H9 (cell line): ENCODE results near the gene PDE2A. TPM values are rescaled to one million over a fixed set of nuclear protein-coding genes. Genes with fewer than 3 reads are reported as not detected.

Experiments
- DNase-seq: peaks from one replicate; pipeline ENCODE4 v3.0.0-alpha.2; 2017
- H2AFZ ChIP-seq: one replicate; pipeline ENCODE4 v1.6.1; 2013; ENCODE audit warnings: mild to moderate bottlenecking, low read length, control low read depth, moderate library complexity
- H2AK5ac ChIP-seq: 2 replicates; pipeline ENCODE4 v1.6.1; 2013; ENCODE audit warnings: low read length, control low read depth, mixed read lengths; ENCODE audit not compliant: insufficient read length
- H2BK120ac ChIP-seq: one replicate; pipeline ENCODE4 v1.6.1; 2013; ENCODE audit warnings: low read depth, mild to moderate bottlenecking, low read length, control low read depth, inconsistent platforms; ENCODE audit not compliant: poor library complexity, severe bottlenecking
- H2BK12ac ChIP-seq: 2 replicates; pipeline ENCODE4 v1.6.1; 2013; ENCODE audit warnings: low read length, control low read depth, mixed read lengths, low read depth; ENCODE audit not compliant: insufficient read length
- H2BK15ac ChIP-seq: 2 replicates; pipeline ENCODE4 v1.6.1; 2013; ENCODE audit warnings: low read depth, low read length, control low read depth
- H2BK20ac ChIP-seq: one replicate; pipeline ENCODE4 v1.6.1; 2013; ENCODE audit warnings: low read depth, mild to moderate bottlenecking, low read length, control low read depth, inconsistent platforms; ENCODE audit not compliant: poor library complexity, severe bottlenecking
- H2BK5ac ChIP-seq: 2 replicates; pipeline ENCODE4 v1.6.1; 2013; ENCODE audit warnings: low read length, control low read depth, mixed read lengths; ENCODE audit not compliant: insufficient read length
- H3K14ac ChIP-seq: 2 replicates; pipeline ENCODE4 v1.6.1; 2013; ENCODE audit warnings: low read length, control low read depth; ENCODE audit not compliant: insufficient read depth
- H3K18ac ChIP-seq: 2 replicates; pipeline ENCODE4 v1.6.1; 2013; ENCODE audit warnings: low read depth, mild to moderate bottlenecking, mixed read lengths, low read length, control low read depth; ENCODE audit not compliant: insufficient read length
- H3K23ac ChIP-seq: 2 replicates; pipeline ENCODE4 v1.6.1; 2013; ENCODE audit warnings: low read length, control low read depth, mixed read lengths, low read depth; ENCODE audit not compliant: insufficient read length
- H3K23me2 ChIP-seq: 2 replicates; pipeline ENCODE4 v1.6.1; 2013; ENCODE audit warnings: low read depth, mild to moderate bottlenecking, mixed read lengths, low read length, control low read depth; ENCODE audit not compliant: insufficient read length, poor library complexity, severe bottlenecking
- H3K27ac ChIP-seq: 2 replicates; pipeline ENCODE4 v1.5.1; 2013; ENCODE audit warnings: low read length, control low read depth, mixed read lengths, low read depth; ENCODE audit not compliant: insufficient read length
- H3K27me3 ChIP-seq: 2 replicates; pipeline ENCODE4 v1.6.1; 2013; ENCODE audit warnings: low read length, control low read depth, inconsistent platforms; ENCODE audit not compliant: insufficient read depth
- H3K4ac ChIP-seq: 2 replicates; pipeline ENCODE4 v1.6.1; 2013; ENCODE audit warnings: low read depth, mild to moderate bottlenecking, control low read depth, inconsistent platforms, low read length, moderate library complexity
- H3K4me1 ChIP-seq: 2 replicates; pipeline ENCODE4 v1.6.1; 2013; ENCODE audit warnings: low read length, control low read depth, inconsistent platforms; ENCODE audit not compliant: insufficient read depth
- H3K4me2 ChIP-seq: 2 replicates; pipeline ENCODE4 v1.6.1; 2013; ENCODE audit warnings: low read length, control low read depth, mixed read lengths; ENCODE audit not compliant: insufficient read length, insufficient read depth
- H3K56ac ChIP-seq: 2 replicates; pipeline ENCODE4 v1.6.1; 2013; ENCODE audit warnings: low read depth, mild to moderate bottlenecking, mixed read lengths, low read length, control low read depth; ENCODE audit not compliant: insufficient read length
- H3K79me1 ChIP-seq: 2 replicates; pipeline ENCODE4 v1.6.1; 2013; ENCODE audit warnings: low read depth, mild to moderate bottlenecking, moderate library complexity, low read length, control low read depth, inconsistent platforms; ENCODE audit not compliant: insufficient read depth, poor library complexity, severe bottlenecking
- H3K79me2 ChIP-seq: 2 replicates; pipeline ENCODE4 v1.6.1; 2013; ENCODE audit warnings: low read length, control low read depth, inconsistent platforms; ENCODE audit not compliant: insufficient read depth
- H3K9ac ChIP-seq: 2 replicates; pipeline ENCODE4 v1.6.1; 2013; ENCODE audit warnings: low read length, control low read depth, mixed read lengths; ENCODE audit not compliant: insufficient read length; ENCODE audit errors: extremely low read depth
- H3K9me3 ChIP-seq: one replicate; pipeline ENCODE4 v1.6.1; 2013; ENCODE audit warnings: low read depth, low read length, inconsistent platforms; ENCODE audit not compliant: control insufficient read depth
- H3T11ph ChIP-seq: one replicate; pipeline ENCODE4 v1.6.1; 2013; ENCODE audit warnings: mild to moderate bottlenecking, low read length, control low read depth, inconsistent platforms
- H4K20me1 ChIP-seq: one replicate; pipeline ENCODE4 v1.6.1; 2013; ENCODE audit not compliant: control insufficient read depth, insufficient read length, insufficient read depth
- H4K5ac ChIP-seq: 2 replicates; pipeline ENCODE4 v1.6.1; 2013; ENCODE audit warnings: low read depth, mild to moderate bottlenecking, mixed read lengths, low read length, control low read depth; ENCODE audit not compliant: insufficient read length
- H4K8ac ChIP-seq: replicated peaks from 2 replicates; pipeline ENCODE4 v1.6.1; 2013; ENCODE audit warnings: low read length, control low read depth, mixed read lengths, low read depth; ENCODE audit not compliant: insufficient read length
- H4K91ac ChIP-seq: 2 replicates; pipeline ENCODE4 v1.6.1; 2013; ENCODE audit warnings: low read depth, mild to moderate bottlenecking, moderate library complexity, mixed read lengths, low read length, control low read depth; ENCODE audit not compliant: insufficient read length
- H3K27ac Mint-ChIP-seq, 3 experiments: 2 replicates in 2 of 3; 3 replicates in 1 of 3; pipeline ENCODE4 v1.8.0; 2020 to 2021; ENCODE audit warnings: mixed read lengths in 3 of 3, mild to moderate bottlenecking in 1 of 3, moderate library complexity in 1 of 3
- H3K27me3 Mint-ChIP-seq: 2 replicates; pipeline ENCODE4 v1.8.0; 2021; ENCODE audit warnings: low read depth, mild to moderate bottlenecking, moderate library complexity, mixed read lengths
- H3K36me3 Mint-ChIP-seq, 3 experiments: 2 replicates in 2 of 3; 3 replicates in 1 of 3; pipeline ENCODE4 v1.8.0; 2020 to 2021; ENCODE audit warnings: low read depth in 3 of 3, mixed read lengths in 3 of 3; ENCODE audit not compliant: insufficient read depth in 1 of 3
- H3K4me1 Mint-ChIP-seq, 2 experiments: 2 replicates each; pipeline ENCODE4 v1.8.0; 2020; ENCODE audit warnings: mixed read lengths in 2 of 2
- H3K4me3 Mint-ChIP-seq, 2 experiments: 2 replicates in 1 of 2; 3 replicates in 1 of 2; pipeline ENCODE4 v1.8.0; 2020 to 2021; ENCODE audit warnings: mild to moderate bottlenecking in 2 of 2, mixed read lengths in 2 of 2, moderate library complexity in 1 of 2
- H3K9me3 Mint-ChIP-seq, 2 experiments: 2 replicates in 1 of 2; 3 replicates in 1 of 2; pipeline ENCODE4 v1.8.0; 2020; ENCODE audit warnings: mild to moderate bottlenecking in 2 of 2, mixed read lengths in 2 of 2, moderate library complexity in 1 of 2
- total RNA-seq: library from RNA; stranded (reverse); gene quantifications from 2 replicates; pipeline ENCODE4 v1.2.1, GENCODE V29; 2021
- TF ChIP-seq, protein P1 (sequence below): fragments of 200-600 bp; sonication (generic); conservative IDR thresholded peaks from 3 replicates; pipeline ENCODE4 v1.8.0; 2021; ENCODE audit warnings: antibody characterized with exemption, mild to moderate bottlenecking

PDE2A gene
- total RNA-seq, 1 experiment from 2014 or later, result 3.4 TPM

DNA sequence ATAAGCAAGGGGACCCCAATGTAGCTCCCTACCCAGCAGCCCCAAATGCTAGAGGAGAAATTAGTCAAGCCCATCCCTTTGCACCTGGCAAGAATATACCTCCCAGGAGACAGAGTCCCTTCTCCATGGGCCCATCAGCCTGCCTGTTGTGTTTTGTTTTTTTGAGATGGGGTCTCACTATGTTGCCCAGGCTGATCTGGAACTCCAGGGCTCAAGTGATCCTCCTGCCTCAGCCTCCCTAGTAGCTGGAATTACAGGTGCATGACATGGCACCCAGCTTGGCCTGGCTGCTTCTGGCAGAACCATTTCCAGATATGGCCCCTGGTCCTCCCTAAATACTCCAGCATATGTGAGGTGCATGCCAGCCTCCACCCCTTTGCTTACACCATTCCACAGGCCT is 22.1 kb downstream of the PDE2A start:
- no peak overlapping the region for H3K27ac ChIP-seq
- no peak overlapping the region for H2BK12ac ChIP-seq
- no peak overlapping the region for H2AK5ac ChIP-seq
- H3K79me2 ChIP-seq, result no peaks in the 10 kb centered on the region
- H3K9ac ChIP-seq, result no peak overlapping the region
- H3K79me1 ChIP-seq, result no peaks in the 10 kb centered on the region
- Mint-ChIP-seq H3K27ac (no peak overlapping the region), H3K4me3 (no peak overlapping the region), H3K27me3 (peaks cover 26% of the 10 kb centered on the region), H3K36me3 (no peaks in the 10 kb centered on the region), H3K9me3 (no peaks in the 10 kb centered on the region), H3K4me1 (peaks cover 17 to 29% of the 10 kb centered on the region in 2 experiments)
- no peak overlapping the region for H2BK5ac ChIP-seq
- no peak overlapping the region for H2BK20ac ChIP-seq
- H3K4me1 ChIP-seq, result no peaks in the 10 kb centered on the region
- no peaks in the 10 kb centered on the region for H4K20me1 ChIP-seq
- no peak overlapping the region for H3T11ph ChIP-seq
- H3K23ac ChIP-seq, result no peak overlapping the region
- H4K91ac ChIP-seq, result no peak overlapping the region
- TF ChIP-seq, protein P1, sequence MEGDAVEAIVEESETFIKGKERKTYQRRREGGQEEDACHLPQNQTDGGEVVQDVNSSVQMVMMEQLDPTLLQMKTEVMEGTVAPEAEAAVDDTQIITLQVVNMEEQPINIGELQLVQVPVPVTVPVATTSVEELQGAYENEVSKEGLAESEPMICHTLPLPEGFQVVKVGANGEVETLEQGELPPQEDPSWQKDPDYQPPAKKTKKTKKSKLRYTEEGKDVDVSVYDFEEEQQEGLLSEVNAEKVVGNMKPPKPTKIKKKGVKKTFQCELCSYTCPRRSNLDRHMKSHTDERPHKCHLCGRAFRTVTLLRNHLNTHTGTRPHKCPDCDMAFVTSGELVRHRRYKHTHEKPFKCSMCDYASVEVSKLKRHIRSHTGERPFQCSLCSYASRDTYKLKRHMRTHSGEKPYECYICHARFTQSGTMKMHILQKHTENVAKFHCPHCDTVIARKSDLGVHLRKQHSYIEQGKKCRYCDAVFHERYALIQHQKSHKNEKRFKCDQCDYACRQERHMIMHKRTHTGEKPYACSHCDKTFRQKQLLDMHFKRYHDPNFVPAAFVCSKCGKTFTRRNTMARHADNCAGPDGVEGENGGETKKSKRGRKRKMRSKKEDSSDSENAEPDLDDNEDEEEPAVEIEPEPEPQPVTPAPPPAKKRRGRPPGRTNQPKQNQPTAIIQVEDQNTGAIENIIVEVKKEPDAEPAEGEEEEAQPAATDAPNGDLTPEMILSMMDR, result no peak
- no peak overlapping the region for H2AFZ ChIP-seq
- no peaks in the 10 kb centered on the region for H3K27me3 ChIP-seq
- no peaks in the 10 kb centered on the region for H3K9me3 ChIP-seq
- no peak overlapping the region for H4K8ac ChIP-seq
- no peak overlapping the region for H2BK15ac ChIP-seq
- H3K56ac ChIP-seq, result no peak overlapping the region
- H2BK120ac ChIP-seq, result no peak overlapping the region
- DNase-seq, result no peak
- H3K4me2 ChIP-seq, result no peak overlapping the region
- H3K14ac ChIP-seq, result no peak overlapping the region
- no peaks in the 10 kb centered on the region for H3K23me2 ChIP-seq
- no peak overlapping the region for H3K18ac ChIP-seq
- H4K5ac ChIP-seq, result no peak overlapping the region
- no peak overlapping the region for H3K4ac ChIP-seq
